Head of caudate nucleus (tissue), 42 donors: Measurements from ENCODE around the gene CNTN4.
A peak's percentile ranks its signal among the peaks of the same experiment; 100 is the strongest.

ENCODE experiments used
- DNase-seq, 42 donors: peaks; one replicate each; pipeline versions ENCODE4 v3.0.0 to v3.0.0-alpha.2; 2020 to 2021; ENCODE audit warnings: mixed read lengths in 7 of 42
- intact Hi-C: fragments of 100-400 bp; cut with DNase I; formaldehyde crosslinking; loops from one replicate; pipeline ENCODE4 v1.15.0; 2022

The CNTN4 gene

DNA sequence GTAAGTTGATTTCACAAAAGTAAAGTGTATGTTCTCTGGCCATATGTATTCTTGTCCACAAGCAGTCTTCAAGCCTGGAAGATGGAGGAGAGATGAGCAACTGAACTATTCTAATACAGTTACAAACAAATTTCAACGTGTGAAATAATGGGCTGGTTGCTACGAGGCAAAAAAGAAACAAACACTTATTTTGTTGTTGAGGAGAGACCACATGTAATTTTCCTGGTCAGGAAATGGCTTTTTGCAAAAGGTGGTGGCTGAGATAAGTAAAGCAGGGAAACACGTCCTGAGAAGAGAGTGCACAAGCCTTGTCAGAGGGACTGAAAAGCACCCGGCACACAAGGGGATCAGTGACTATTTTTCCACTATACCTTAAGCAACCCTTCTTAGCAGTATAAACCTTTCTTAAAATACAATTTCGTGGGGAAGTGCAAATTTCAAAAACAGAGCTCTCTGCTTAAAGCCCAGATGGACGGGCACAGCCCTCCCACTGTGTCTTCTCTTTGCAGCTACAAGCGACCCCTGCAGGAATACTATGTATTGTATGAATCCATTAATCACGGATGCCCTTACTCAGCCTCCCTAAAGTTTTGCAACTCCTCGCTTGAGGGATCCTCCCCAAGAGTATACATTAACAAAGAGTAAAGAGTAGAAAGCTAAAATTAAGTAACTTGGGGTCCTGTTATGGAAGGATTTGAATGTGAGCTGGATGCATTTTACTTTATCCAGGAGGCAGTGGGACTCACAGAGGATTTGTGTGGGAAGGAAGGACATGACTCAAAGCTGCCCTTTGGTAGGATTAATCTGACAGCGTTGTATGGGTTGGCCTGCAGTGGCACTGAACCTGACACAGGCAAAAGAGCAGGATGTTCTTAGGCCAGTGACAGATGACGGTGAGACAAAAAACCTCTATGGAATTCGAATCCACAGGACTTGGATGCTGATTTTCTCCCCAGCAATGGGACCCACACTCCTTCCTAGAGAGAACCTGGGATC is 757.8 kb downstream of the CNTN4 start:
- intact Hi-C loops, result no loop called here
- no peak for DNase-seq

DNA sequence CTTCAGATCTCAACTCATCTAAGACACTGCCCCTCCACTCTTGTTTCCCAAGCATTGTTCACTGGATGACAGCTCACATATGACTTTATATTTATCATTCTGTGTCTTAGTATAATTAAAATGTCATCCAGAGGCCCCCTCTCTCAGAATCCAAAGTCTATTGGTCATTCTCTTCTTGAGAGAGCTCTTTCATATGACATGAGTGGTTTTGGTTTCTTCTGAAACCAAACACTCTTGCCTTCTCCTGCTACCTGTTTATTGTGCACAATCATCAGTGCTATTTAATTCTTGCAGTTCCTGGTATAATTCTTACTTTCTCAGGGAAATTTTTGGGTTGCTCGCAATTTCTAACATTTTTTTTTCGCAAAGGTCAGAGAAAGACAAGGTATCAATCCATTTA is 762.0 kb downstream of the CNTN4 start:
- DNase-seq, result no peak
- intact Hi-C loops, result no loop called here

DNA sequence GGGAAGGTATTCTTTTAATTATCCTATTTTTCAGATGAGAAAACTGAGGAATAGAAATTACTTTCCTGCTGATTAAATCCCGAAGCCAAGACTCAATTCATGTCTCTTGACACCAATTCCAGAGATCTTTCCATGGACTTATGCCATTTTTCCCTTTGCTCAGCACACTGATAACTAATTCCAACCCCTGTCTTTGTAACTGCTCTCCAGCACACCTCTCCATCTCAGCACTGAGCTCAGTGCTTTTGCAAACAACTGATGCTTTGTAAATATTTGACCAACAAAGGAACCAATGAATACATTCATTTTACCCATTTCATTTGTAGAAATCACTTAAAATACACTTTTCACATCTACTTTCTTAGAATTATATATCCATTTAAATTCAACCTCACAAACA is 762.5 kb downstream of the CNTN4 start:
- no peak for DNase-seq
- intact Hi-C loops, result no loop called here

DNA sequence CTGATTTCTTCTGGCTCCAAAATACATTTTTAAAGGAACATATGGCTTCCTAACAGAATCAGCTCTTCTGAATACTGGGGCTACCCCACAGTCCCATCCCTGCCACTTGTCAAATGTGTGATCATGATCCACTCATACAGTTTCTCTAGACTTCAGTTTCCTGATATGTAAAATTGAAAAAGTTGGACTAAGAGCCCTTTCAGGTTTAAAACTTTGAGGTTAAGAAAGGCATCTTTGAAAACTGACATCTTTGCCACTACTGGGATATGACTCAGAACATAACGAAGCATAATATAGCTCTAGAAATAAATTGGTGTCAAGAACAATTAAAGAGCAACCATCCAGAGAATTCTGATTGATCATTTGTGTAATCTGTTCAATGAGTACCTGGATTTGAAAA is 763.3 kb downstream of the CNTN4 start:
- intact Hi-C loops, result no loop called here
- no peak for DNase-seq

DNA sequence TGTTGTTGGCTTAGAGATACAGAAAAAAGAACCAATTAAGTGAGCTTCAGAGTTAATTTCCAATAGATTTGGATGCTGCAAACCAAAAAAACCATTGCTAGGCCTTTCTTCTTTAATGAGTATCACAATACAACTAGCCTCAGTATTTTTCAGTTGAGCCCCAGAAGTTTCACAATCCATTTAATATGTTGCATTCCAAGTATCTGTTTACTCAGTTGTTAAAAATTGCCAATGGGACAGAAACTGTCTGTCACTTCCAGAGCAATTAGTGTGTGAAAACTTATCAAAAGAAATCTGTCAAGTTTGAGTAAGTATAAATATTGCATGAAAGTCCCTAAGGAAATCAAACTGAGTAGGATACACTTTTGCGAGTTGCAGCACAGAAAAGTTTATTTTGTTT is 763.7 kb downstream of the CNTN4 start:
- no peak for DNase-seq
- intact Hi-C loops, result no loop called here

DNA sequence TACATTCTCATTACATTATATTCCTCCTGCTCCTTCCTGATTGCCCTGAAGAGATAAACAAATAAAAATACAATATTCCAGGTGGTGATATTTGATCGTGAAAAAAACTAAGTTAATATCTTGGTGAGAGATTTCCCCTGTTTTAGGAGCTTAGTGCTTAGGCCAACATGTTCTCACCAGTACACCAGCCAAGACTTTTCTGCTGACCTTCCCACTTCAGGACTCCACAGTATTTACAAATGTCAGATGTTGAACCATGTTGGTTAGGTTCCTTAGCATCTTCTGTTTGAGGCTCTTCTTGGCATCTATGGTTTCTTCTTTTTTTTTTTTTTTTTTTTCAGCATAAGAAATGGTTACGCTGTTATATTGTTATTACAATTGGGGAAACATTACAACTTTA is 764.5 kb downstream of the CNTN4 start:
- no peak for DNase-seq
- intact Hi-C loops, result no loop called here

DNA sequence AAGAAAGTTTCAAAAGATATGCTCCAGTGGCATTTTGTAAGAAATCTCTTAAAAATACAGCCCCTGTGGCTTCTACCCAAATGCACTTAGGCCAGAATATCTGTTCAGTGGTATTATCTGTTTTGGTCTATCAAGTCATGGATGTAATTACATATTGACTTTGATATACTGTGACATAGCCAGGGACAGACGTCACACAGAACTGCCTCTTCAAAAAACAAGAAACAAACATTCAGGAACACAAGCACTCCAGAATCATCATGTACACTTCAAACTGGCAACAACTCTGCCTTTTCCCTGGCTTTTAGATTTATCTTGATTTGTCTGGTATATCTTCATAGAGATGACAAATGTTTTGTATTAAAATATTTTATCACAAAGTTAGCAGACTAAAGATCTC is 771.2 kb downstream of the CNTN4 start:
- intact Hi-C loops, result no loop called here

DNA sequence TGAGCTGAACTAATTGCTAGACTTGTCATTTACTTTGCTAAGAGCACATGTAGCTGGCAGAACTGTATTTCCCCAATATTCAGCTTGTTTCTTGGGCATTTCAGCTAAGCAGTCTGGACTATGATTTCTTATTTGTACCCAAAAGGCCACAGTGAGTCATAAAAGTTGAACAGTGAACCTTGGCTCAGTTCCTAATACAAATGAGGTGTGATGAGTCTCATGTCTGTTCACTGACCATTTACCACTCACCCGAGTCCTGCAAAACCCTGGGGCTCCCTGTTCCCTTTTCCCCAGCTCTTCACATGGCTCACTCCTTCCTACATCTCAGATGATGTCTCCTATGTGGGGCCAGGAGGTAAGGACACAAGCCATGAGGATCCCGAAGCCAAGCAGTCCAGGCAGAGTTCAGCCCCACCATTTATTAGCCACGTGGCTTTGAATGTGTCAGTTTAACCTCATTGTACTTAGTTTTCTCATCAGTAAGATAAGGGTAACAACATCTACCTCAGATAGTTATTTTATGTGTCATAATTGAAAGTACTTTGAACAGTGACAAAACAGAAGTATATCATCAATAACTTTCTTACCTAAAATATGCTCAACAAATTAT is 772.2 kb downstream of the CNTN4 start:
- intact Hi-C loops, result no loop called here
- DNase-seq, result no peak

More for the DNA sequence above, 771.2 kb downstream of the CNTN4 start:
- no peak for DNase-seq

DNA sequence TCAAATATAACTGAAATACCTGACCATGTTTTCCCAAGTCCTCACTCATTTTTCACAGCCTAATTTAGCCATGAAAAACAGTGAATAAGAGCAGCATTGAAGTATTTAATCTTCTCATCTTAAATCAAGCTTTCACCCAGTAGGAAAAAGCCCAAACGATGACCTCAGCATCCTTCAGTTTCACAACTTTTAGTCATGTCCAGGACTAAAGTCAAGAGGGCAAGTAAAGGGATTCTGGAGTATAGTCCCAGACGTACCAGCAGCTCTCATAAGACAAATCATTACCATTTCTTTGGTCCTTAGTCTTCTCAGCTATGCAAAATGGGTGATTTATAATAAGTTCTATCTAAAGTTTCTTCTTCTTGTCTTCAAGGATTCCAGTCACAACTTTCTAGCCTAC is 774.2 kb downstream of the CNTN4 start:
- no peak for DNase-seq
- intact Hi-C loops, result no loop called here

DNA sequence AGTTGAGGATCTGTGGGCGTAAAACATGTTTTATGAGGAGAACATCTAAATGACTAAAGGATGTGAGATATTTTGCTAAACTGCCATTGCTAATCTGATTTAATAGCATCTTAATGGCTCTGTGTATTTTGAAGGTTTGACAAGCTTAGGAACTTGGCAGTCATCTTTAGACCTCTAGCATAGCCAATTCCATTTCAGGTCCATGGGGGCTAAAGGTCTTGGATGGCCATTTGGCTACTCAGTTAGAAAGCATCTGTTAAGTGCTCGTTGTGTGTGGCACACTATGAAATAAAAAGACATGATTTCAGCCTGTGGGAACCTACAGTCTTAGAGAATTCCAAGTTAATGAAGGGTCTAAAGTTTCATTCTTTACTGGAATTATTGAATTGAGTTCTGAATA is 775.3 kb downstream of the CNTN4 start:
- peak in 1 of 42 donors; percentile 9 for DNase-seq
- intact Hi-C loops, result no loop called here

DNA sequence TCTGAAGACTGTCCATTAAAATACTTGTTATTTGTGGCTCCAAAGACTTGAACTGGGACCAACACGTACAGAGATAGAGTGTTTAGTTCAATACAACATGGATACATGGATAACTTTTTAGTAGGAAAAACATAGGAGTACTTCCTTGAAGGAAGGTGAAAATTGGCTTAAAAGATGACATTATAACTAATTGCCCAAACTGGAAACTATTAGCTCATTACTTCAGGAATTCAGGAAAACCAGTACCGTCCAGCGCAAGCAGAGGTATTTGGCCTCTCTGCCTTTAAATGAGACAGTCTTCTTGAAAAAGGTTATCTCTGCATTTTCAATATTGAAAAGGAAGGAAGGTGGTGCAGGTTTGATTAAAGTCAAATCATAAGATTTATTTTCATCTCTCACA is 777.0 kb downstream of the CNTN4 start:
- intact Hi-C loops, result no loop called here

DNA sequence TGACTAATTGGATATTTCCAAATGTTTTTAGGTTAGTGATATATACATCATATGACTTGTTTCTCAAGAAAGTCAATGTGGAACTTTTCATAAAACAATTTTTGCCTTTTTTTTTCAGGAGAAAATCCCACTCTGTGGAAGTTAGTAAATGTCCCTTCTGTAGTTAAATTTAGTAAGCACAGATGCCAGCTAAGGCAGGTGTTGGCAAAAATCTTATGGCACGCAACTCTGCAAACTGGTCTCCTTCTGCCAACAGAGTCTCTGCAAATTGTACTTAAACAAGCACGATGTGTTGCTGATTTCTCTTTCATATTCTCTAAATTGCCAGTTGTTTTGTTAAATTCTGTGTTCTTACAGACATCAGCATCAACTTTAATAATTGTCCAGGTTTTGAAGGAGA is 777.7 kb downstream of the CNTN4 start:
- intact Hi-C loops, result no loop called here
- DNase-seq, result no peak

More for the DNA sequence above, 777.0 kb downstream of the CNTN4 start:
- no peak for DNase-seq

DNA sequence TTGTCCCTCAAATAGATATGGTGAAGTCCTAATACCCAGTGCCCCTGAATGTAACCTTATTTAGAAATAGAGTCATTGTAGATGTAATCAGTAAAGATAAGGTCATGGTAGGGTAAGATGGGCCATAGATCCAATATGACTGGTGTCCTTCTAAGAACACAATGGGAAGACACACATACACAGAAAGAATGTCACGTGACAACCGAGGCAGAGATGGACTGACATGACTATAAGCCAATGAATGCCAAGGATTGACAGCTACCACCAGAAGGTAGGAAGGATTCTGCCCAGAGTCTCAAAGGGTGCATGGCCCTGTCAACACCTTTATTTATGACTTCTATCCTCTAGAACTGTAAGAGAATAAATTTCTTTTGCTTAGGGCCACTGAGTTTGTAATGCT is 780.4 kb downstream of the CNTN4 start:
- DNase-seq, result no peak
- intact Hi-C loops, result no loop called here

DNA sequence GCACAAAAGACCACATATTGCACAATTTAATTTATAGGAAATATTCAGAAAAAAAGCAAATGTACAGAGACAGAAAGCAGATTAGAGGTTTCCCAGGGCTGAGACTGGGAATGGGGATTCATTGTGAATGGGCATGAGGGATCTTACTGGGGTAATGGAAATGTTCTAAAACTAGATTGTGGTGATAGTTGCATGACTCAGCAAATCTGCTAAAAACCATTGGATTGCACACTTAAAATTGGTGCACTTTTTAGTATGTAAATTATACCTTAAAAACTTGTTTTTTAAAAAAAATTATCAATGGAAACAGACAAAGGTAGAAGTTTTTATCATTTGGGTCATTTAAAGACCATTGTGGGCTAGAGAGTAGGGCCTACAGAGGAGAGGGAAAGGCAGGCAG is 780.9 kb downstream of the CNTN4 start:
- intact Hi-C loops, result no loop called here

DNA sequence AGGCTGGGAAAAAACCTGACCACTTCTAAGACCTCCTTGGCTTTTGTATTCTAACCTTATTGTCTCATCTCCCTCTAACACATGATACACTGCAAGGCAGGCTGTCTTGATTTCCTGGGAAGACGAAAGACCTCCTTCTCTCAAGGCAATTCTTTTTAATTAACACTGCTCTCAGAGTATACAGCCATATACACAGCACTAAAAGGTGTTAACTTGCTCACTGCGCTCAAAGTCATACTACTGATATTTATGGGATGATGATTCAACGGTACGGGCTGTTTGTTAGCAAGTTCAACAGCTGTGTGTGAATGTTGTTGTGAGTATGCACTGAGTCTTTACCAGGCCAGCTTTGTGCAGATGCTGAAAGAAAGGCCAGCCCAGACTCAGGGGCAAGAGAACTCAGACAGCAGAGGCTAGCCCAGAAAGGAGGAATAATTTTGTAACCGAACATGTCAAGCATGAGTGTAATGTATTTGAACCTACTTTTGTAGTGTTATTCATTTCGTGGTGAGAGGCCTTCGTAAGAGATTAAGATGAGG is 781.6 kb downstream of the CNTN4 start:
- no peak for DNase-seq
- intact Hi-C loops, result no loop called here

More for the DNA sequence above, 780.9 kb downstream of the CNTN4 start:
- no peak for DNase-seq

DNA sequence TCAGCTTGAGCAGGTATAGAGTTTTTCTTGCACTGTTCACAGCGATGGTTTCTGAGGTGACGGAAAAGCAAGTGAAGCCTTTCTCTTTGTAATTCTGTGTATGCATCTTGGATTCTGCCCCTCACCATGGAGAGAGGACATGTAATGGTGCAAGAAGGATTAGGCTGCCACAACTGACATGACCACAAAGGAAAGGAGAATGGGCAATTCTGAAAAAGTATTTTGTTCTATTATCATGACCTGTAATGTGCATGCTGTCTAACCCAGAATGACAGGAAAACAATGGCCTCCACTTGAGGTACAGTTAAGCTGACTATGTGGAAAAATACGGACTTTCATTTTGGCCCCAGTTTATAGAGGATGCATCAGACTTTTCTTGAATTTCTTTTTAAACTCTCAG is 784.6 kb downstream of the CNTN4 start:
- intact Hi-C loops, result no loop called here
- DNase-seq, result no peak

DNA sequence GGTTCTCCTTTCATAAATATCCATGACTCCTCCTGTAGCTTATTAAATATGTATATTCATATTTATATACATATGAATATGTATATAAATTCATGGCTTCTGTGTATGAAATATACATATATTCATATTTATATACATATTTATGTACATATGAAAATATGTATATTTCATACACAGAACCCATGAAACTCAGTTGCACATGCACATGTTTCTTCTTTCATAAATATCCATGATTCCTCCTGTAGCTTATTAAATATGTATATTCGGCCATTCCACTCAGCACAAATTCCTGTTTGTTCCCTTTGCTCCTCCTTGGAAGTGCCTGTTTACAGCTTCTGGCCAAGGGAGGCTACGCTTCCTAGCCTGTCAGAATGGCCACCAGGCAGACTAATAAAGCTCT is 789.9 kb downstream of the CNTN4 start:
- no peak for DNase-seq
- intact Hi-C loops, result no loop called here

DNA sequence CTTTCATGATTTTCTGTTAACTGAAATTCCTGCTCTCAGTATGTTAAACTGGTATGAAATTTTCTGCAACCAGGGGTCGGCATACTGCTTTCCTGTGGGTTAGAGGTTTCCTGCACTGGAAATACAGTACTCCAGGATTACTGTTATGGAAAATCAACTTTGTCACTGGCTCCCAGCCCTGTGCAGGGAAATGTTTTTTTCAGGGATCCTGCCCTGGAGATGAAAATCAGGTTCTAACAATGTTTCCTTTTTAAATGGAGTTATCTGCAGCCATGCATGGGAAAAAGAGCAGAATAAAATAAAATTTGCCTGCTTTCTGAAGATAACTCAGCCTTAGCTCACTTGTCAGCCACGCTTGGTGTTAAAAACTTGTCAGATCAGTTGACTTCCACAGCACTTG is 791.1 kb downstream of the CNTN4 start:
- DNase-seq, result no peak
- intact Hi-C loops, result no loop called here

DNA sequence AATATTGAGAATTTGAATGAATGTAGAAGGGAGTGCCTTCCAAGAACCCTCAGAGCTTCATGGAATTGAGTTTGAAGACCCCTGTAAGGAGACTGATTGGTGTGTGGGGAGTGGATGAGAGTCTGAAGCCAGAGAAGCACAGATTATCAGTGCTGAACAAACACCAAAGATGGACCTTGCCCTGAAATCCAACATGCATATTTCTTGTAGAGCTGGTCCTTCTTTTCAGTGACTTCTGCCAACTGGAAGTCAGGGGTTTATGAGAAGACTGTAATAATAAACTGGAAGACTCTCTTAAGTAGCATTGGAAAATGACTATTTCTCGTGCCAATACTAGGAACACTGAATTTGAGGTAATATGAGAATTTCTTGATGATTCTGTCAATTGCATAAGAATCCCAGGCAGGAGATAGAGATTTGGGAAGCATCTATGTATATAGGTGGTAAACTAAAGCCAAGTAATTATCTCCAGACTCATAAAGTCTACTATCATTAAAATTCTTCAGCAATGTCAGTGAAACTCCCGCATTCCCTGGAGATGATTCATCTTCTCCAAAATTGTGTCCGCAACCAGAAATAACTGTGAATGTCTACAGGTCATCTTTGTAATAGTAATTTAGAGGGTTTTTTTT is 797.8 kb downstream of the CNTN4 start:
- intact Hi-C loops, result no loop called here
- DNase-seq, result no peak

DNA sequence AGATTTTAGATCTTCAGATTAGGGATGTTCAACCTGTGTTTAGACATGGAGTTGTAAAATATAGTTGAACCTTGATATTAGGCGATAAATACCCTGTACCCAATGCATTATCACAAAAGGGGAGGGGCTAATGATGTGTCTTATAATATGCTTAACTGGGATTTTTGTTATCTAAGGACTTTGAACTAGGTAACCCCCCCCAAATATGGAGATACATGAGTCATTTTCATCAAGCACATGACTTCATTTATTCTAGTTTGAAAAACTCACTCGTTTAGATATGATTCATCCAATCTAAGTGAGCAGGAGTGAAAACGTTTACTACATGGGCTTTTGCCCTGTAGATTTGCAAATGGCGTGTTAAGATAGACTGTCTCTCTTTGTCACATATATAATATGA is 799.2 kb downstream of the CNTN4 start:
- intact Hi-C loops, result no loop called here
- DNase-seq, result no peak
